Measurements from ENCODE around the gene CUEDC1.

The CUEDC1 gene

DNA sequence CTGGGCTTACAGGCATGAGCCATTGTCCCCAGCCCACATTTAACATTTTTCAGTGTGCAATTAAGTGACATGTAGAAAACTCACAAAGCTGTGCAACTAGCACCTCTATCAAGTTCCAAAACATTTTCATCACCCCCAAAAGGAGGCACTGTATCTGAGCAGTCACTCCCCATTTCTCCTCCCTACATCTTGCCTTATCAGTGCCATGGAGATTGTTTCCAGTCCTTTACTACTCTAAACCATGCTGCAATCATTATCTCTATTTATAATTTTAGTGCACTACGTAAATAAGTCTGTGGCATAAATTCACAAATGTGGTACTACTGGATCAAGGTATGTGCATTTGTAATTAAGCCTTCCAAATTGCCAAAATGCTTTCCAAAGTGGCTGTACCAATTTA, 112.9 kb downstream of the CUEDC1 start:
- DNase-seq (ENCODE audit: low read depth), result no peak
- TF ChIP-seq, protein P1, sequence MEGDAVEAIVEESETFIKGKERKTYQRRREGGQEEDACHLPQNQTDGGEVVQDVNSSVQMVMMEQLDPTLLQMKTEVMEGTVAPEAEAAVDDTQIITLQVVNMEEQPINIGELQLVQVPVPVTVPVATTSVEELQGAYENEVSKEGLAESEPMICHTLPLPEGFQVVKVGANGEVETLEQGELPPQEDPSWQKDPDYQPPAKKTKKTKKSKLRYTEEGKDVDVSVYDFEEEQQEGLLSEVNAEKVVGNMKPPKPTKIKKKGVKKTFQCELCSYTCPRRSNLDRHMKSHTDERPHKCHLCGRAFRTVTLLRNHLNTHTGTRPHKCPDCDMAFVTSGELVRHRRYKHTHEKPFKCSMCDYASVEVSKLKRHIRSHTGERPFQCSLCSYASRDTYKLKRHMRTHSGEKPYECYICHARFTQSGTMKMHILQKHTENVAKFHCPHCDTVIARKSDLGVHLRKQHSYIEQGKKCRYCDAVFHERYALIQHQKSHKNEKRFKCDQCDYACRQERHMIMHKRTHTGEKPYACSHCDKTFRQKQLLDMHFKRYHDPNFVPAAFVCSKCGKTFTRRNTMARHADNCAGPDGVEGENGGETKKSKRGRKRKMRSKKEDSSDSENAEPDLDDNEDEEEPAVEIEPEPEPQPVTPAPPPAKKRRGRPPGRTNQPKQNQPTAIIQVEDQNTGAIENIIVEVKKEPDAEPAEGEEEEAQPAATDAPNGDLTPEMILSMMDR (IDR thresholded peaks at IDR 0.05; ENCODE audit: insufficient read depth, low read depth, low read length, missing control alignments), result no peak
- no peak overlapping the region for H3K4me3 ChIP-seq (ENCODE audit: low read depth, low read length)

DNA sequence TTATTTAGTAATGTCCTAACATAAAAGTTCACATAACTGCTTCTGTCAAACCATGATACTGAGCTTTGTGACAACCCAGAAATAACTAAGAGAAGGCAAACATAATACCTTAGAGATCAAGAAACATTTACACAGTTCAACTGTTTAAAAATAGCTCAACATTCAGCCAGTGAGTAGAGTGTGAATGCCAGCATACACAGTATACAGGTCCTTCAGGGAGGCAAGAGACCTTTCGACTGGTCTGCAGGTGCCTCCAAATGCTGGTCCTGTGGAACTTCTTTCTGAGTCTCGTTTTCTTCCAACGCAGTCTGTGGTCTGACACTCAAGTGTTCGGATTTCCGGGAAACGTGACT, 115.7 kb downstream of the CUEDC1 start:
- no peak overlapping the region for H3K4me3 ChIP-seq (ENCODE audit: low read depth, low read length)
- TF ChIP-seq, protein P1 (IDR thresholded peaks at IDR 0.05; ENCODE audit: insufficient read depth, low read depth, low read length, missing control alignments), result no peak
- DNase-seq (ENCODE audit: low read depth), result no peak

DNA sequence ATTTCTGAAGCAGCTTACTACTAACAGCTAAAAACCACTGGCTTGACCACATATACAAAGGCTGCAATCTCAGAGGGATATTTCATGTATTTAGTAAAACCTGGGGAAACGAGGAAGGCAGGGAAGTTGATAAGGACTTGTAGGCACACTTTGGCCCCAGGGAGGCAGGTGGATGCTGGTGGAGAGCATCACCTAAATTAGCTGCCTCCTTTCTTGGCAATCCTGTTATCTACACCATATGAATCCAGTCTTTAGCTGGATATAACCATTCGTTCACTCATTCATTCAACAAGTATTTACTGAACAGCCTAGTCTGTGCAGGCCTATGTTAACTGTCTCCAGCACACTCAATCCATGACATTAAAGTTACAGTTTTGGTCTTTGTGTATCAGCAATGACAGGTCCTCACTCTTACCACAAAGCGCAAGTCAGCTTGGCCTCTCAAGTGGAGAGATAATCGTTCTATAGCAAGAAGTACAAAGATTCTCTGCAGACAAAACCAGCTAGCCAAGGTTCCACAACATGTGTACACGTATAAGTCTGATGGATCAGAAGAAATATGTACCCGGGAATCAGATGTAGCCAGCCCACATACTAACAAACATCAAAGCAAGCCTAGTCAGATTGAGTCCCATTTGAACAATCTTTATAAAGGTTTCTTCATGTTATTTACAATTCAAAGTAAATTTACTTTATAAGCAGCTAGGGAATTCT, 116.2 kb downstream of the CUEDC1 start:
- TF ChIP-seq, protein P1 (IDR thresholded peaks at IDR 0.05; ENCODE audit: insufficient read depth, low read depth, low read length, missing control alignments), result no peak
- H3K4me3 ChIP-seq (ENCODE audit: low read depth, low read length), result no peak overlapping the region
- no peak for DNase-seq (ENCODE audit: low read depth)

DNA sequence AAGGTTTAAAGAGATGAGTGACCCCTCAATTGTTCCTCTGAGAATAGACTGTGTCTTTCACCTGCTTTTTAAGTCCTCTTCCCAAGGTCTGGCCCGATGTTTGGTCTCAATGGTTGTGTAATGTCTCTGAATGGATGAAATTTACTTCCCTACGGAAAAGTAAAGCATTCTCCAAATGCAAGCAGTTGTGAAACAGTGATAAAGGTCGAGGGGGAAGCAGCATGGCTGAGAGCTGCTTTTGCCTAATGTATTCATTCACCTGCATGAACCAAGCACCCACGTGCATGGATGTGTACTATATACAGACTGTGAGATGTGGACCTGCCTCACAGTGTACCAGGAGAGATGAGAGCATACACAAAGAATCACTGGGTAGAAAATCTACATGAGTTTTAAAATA, 116.8 kb downstream of the CUEDC1 start:
- DNase-seq (ENCODE audit: low read depth), result no peak
- H3K4me3 ChIP-seq (ENCODE audit: low read depth, low read length), result no peak overlapping the region
- TF ChIP-seq, protein P1 (IDR thresholded peaks at IDR 0.05; ENCODE audit: insufficient read depth, low read depth, low read length, missing control alignments), result no peak

DNA sequence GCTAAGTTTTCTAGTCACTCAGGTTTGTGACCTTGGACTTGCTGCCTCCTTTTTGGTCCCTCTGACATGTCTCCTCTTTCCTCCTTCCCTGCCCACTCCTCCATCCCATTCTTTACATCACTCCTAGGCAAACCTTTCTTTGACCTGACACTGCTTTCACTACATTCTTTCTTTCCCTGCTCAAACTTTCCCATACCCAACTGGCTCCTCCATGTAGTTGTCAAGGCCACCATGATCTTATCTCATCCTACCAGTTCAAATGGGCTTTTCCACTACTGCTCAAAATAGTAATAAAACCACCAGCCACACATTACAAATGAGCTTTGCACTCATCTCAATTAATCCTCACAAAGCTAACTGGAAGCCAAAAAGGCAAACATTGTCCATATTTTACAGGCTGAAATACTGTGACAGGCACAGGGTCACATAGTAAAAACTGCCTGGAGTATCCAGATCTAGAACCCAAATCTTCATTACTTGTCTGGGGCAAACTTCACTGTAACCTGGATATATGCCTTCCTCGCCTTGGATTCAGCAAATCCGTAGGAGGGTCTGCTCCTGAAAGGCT, 119.8 kb downstream of the CUEDC1 start:
- TF ChIP-seq, protein P1 (IDR thresholded peaks at IDR 0.05; ENCODE audit: insufficient read depth, low read depth, low read length, missing control alignments), result no peak
- DNase-seq (ENCODE audit: low read depth), result no peak
- no peak overlapping the region for H3K4me3 ChIP-seq (ENCODE audit: low read depth, low read length)

DNA sequence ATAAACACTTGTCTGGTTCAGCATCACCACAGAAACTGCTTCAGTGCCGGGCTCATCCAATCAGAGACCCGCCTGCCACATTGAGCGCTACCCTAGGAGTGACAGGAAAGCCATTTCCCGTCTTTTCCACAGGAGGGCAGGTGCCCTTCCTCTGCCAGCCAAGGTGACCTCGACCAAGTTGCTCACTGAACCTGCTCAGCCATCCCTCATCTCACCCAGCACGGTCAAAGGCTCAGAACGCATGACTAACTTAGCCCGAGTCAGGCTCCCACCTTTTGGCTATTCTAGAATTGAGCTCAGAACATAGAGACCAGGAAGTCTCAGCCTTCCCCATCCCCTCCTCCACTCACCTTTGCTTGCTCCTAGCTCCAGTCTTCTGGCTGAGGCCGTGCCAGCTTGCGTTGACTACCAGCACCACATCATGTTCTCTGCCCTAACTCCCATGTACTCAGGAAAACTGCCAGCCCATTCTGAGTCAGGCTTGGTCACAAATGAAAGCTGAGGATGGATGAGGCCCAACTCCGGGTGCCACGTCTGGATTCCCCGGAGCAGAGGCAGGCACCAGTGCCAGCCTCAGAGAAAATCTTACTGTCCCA, 121.0 kb downstream of the CUEDC1 start:
- TF ChIP-seq, protein P1 (IDR thresholded peaks at IDR 0.05; ENCODE audit: insufficient read depth, low read depth, low read length, missing control alignments), result no peak
- no peak for DNase-seq (ENCODE audit: low read depth)
- no peak overlapping the region for H3K4me3 ChIP-seq (ENCODE audit: low read depth, low read length)
